HepG2 (cell line): ENCODE measurements around the gene PRM2. TPM values are rescaled to one million over a fixed set of nuclear protein-coding genes. Genes with fewer than 3 reads are reported as not detected.

Source experiments
- ASH2L ChIP-seq: fragments of 300-600, 200-600 bp; sonication (generic); IDR thresholded peaks from 2 replicates; pipeline ENCODE4 v1.7.0; 2017; ENCODE audit warnings: low read depth, mild to moderate bottlenecking, moderate library complexity, mixed read lengths, low read length; ENCODE audit not compliant: insufficient read length
- DNMT1 ChIP-seq: sonication (generic); formaldehyde crosslinking; IDR thresholded peaks from 2 replicates; pipeline ENCODE4 v1.5.1; 2020; ENCODE audit warnings: mild to moderate bottlenecking, missing genetic modification reagents
- GATAD1 ChIP-seq: IDR thresholded peaks from 2 replicates; pipeline ENCODE4 v1.6.1; 2016; ENCODE audit warnings: missing genetic modification reagents, missing compliant biosample characterization
- HCFC1 ChIP-seq: fragments of 150-350 bp; IDR thresholded peaks from 2 replicates; pipeline ENCODE4 v1.6.1; 2014; ENCODE audit warnings: low read depth, low read length
- HOXD1 ChIP-seq: sonication (generic); formaldehyde crosslinking; IDR thresholded peaks from 2 replicates; pipeline ENCODE4 v1.5.0; 2020; ENCODE audit warnings: missing genetic modification reagents
- IKZF4 ChIP-seq: sonication (generic); formaldehyde crosslinking; IDR thresholded peaks from 2 replicates; pipeline ENCODE4 v1.5.1; 2020; ENCODE audit warnings: borderline replicate concordance, mild to moderate bottlenecking, low read depth, missing genetic modification reagents; ENCODE audit errors: not compliant biosample characterization
- LRRFIP1 ChIP-seq: sonication (generic); formaldehyde crosslinking; conservative IDR thresholded peaks from 2 replicates; pipeline ENCODE4 v1.4.0; 2020; ENCODE audit warnings: missing genetic modification reagents
- NFE2 ChIP-seq: sonication (generic); formaldehyde crosslinking; IDR thresholded peaks from 2 replicates; pipeline ENCODE4 v1.4.0; 2020; ENCODE audit warnings: missing genetic modification reagents
- ZBTB3 ChIP-seq: sonication (generic); formaldehyde crosslinking; IDR thresholded peaks from 2 replicates; pipeline ENCODE4 v1.4.0; 2020; ENCODE audit warnings: low read depth, mild to moderate bottlenecking, moderate library complexity, missing genetic modification reagents, borderline replicate concordance
- ZFX ChIP-seq: sonication (generic); formaldehyde crosslinking; IDR thresholded peaks from 2 replicates; pipeline ENCODE4 v1.4.0; 2020; ENCODE audit warnings: mild to moderate bottlenecking, low read depth, missing genetic modification reagents, moderate library complexity
- ZNF468 ChIP-seq: sonication (generic); formaldehyde crosslinking; IDR thresholded peaks from 2 replicates; pipeline ENCODE4 v1.8.0; 2022; ENCODE audit warnings: mild to moderate bottlenecking, moderate library complexity, missing genetic modification reagents
- ZNF547 ChIP-seq: sonication (generic); formaldehyde crosslinking; IDR thresholded peaks from 2 replicates; pipeline ENCODE4 v1.5.1; 2020; ENCODE audit warnings: mild to moderate bottlenecking, missing genetic modification reagents
- ZNF607 ChIP-seq: sonication (generic); formaldehyde crosslinking; IDR thresholded peaks from 2 replicates; pipeline ENCODE4 v1.5.1; 2020; ENCODE audit warnings: missing genetic modification reagents, mild to moderate bottlenecking, borderline replicate concordance
- ZNF646 ChIP-seq: sonication (generic); formaldehyde crosslinking; IDR thresholded peaks from 2 replicates; pipeline ENCODE4 v1.9.0; 2021; ENCODE audit warnings: mild to moderate bottlenecking, missing genetic modification reagents
- ZZZ3 ChIP-seq: sonication (generic); formaldehyde crosslinking; IDR thresholded peaks from 2 replicates; pipeline ENCODE4 v1.4.0; 2020; ENCODE audit warnings: missing genetic modification reagents, mild to moderate bottlenecking, borderline replicate concordance
- polyA plus RNA-seq, 8 experiments: library from polyadenylated mRNA; depleted of rRNA in 3 of 8; stranded (reverse) in 7 of 8; unstranded in 1 of 8; fragments of >200 nt; fragmentation: Illumina TruSeq in 4 of 8; extraction: Trizol in 4 of 8; gene quantifications; 2 replicates each; pipeline versions ENCODE4 v1.2.1 to v1.2.3, GENCODE V29; 2011 to 2016; ENCODE audit warnings: low read depth in 4 of 8, missing spikeins in 1 of 8, mixed read lengths in 1 of 8; ENCODE audit not compliant: insufficient read depth in 1 of 8
- total RNA-seq, 5 experiments: library from RNA; depleted of rRNA; stranded (reverse); fragments of >200 nt; fragmentation: Illumina TruSeq; extraction: Trizol; gene quantifications; 2 replicates each; pipeline ENCODE4 v1.2.3, GENCODE V29; 2016; ENCODE audit warnings: low read depth in 1 of 5
- TF ChIP-seq, protein P1 (sequence below): sonication (generic); formaldehyde crosslinking; IDR thresholded peaks from 2 replicates; pipeline ENCODE4 v1.4.0; 2020; ENCODE audit warnings: missing genetic modification reagents, borderline replicate concordance

PRM2 gene
- total and polyA plus RNA-seq, 2 of the 13 experiments (the other 11 are each of a cell fraction or from before 2014, with no cell fraction given), result 0.54 TPM; not detected in 1

DNA sequence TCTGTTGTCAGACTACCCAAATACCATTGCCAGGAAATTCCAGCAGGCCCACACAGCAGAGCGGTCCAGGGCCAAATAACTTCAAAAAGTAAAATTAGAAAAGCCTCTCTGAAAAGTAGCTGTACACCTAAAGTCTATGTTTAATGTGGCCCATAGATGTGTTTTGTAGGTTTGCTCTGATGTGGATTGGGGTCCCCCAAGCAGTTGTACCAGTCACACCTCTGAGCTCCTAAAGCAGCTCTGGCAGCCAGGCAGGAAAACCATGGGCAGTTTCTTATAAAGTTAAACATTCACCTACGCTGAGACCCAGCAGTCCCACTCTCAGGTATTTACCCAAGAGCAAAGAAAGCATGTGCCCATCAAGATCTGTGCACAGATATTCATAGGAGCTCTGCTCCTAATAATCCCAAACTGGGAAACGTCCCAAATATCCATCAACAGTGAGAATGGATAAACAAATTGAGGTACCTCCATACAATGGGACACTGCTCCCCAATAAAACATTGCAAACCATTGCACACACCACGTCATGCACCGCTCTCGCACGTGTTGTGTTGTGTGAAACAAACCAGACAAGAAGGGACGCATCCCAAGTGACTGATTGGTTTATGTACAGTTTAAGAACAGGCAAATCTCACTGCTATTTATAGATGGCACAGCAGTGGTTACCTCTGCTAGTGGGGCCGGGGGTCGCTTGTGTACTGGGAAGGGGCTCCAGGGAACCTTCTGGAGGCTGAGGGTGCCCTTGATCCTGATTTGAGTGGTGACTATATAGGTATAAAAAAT lies 20.6 kb upstream of the PRM2 start (continued):
- peak; percentile 63; the same call in 1 of the 2 replicates for TF ChIP-seq ZNF646 (CRISPR knock-in tag)
- TF ChIP-seq ZZZ3 (CRISPR knock-in tag), result no peak
- 0 out of 2 replicates have a peak, but pooled peaks have one; percentile 58 for TF ChIP-seq ZBTB3 (CRISPR knock-in tag)
- no peak for TF ChIP-seq ZNF607
- TF ChIP-seq GATAD1 (CRISPR knock-in tag), result 0 out of 2 replicates have a peak, but pooled peaks have one; percentile 7
- no peak for TF ChIP-seq HOXD1 (CRISPR knock-in tag)
- TF ChIP-seq NFE2, result no peak
- TF ChIP-seq, protein P1, sequence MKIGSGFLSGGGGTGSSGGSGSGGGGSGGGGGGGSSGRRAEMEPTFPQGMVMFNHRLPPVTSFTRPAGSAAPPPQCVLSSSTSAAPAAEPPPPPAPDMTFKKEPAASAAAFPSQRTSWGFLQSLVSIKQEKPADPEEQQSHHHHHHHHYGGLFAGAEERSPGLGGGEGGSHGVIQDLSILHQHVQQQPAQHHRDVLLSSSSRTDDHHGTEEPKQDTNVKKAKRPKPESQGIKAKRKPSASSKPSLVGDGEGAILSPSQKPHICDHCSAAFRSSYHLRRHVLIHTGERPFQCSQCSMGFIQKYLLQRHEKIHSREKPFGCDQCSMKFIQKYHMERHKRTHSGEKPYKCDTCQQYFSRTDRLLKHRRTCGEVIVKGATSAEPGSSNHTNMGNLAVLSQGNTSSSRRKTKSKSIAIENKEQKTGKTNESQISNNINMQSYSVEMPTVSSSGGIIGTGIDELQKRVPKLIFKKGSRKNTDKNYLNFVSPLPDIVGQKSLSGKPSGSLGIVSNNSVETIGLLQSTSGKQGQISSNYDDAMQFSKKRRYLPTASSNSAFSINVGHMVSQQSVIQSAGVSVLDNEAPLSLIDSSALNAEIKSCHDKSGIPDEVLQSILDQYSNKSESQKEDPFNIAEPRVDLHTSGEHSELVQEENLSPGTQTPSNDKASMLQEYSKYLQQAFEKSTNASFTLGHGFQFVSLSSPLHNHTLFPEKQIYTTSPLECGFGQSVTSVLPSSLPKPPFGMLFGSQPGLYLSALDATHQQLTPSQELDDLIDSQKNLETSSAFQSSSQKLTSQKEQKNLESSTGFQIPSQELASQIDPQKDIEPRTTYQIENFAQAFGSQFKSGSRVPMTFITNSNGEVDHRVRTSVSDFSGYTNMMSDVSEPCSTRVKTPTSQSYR (CRISPR knock-in tag), result peak; percentile 29; the same call in 1 of the 2 replicates
- TF ChIP-seq ZNF468 (CRISPR knock-in tag), result no peak
- TF ChIP-seq LRRFIP1 (CRISPR knock-in tag), result no peak
- peak; percentile 85 for TF ChIP-seq ASH2L
- no peak for TF ChIP-seq HCFC1
- TF ChIP-seq ZNF547 (CRISPR knock-in tag), result no peak
- TF ChIP-seq DNMT1 (CRISPR knock-in tag), result no peak
- TF ChIP-seq ZFX (CRISPR knock-in tag), result peak; percentile 78; the same call in 1 of the 2 replicates
- no peak for TF ChIP-seq IKZF4 (CRISPR knock-in tag)
